Activated T-cell treated with anti-CD3 and anti-CD28 coated beads, Interleukin-2, amount 50 U/mL, for 24 hours (primary cell): ENCODE data around the gene AP1M1.
A peak's percentile ranks its signal among the peaks of the same experiment; 100 is the strongest.

Experiments used
- DNase-seq: peaks from one replicate; pipeline ENCODE4 v3.0.0-alpha.2; 2020
- H3K27ac Mint-ChIP-seq: 2 replicates; pipeline ENCODE4 v1.8.0; 2020; ENCODE audit warnings: mild to moderate bottlenecking, mixed read lengths
- H3K27me3 Mint-ChIP-seq: 2 replicates; pipeline ENCODE4 v1.8.0; 2020; ENCODE audit warnings: mixed read lengths
- H3K36me3 Mint-ChIP-seq: 2 replicates; pipeline ENCODE4 v1.8.0; 2020; ENCODE audit warnings: low read depth, mixed read lengths
- H3K4me1 Mint-ChIP-seq: 2 replicates; pipeline ENCODE4 v1.8.0; 2020; ENCODE audit warnings: low read depth, mixed read lengths
- H3K4me3 Mint-ChIP-seq: 2 replicates; pipeline ENCODE4 v1.8.0; 2020; ENCODE audit warnings: mild to moderate bottlenecking, moderate library complexity, mixed read lengths
- H3K9me3 Mint-ChIP-seq: 2 replicates; pipeline ENCODE4 v1.8.0; 2020; ENCODE audit warnings: mixed read lengths

Gene AP1M1

DNA sequence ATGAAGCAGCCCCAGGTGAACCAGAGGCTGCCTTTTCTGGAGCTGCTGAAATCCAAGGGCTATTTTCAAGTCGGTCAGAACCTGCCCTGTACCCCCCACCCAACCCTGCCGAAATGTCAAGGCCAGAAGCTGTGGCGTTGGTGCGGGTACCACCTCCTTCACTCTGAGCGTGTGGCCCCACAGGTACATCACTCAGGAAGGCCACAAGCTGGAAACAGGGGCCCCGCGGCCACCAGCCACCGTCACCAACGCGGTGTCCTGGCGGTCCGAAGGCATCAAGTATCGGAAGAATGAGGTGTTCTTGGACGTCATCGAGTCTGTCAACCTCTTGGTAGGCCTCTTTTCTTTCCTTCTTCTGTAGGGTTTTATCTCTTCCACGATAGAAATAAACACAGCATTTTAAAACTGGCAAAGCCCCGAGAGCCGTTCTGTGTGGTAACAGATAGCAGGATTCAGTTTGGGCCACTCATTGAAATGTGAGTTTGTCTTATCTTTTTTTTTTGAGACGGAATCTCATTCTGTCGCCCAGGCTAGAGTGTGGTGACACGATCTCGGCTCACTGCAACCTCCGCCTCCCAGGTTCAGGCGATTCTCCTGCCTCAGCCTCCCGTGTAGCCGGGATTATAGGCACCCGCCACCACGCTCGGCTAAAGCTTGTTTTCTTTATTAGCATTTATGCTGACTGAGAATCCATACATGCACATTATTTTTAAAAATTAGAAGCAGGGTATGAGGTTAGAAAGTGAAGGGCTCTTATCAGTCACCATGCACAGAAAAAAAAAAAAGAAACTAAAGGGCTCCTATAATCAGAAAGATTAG lies 11.3 kb downstream of the AP1M1 start:
- Mint-ChIP-seq H3K27ac (peak overlapping the region; percentile 88), H3K9me3 (peaks cover 6% of the 10 kb centered on the region), H3K36me3 (peaks cover 91% of the 10 kb centered on the region), H3K4me1 (peaks cover 69% of the 10 kb centered on the region), H3K4me3 (no peak overlapping the region), H3K27me3 (no peaks in the 10 kb centered on the region)
- DNase-seq, result no peak

DNA sequence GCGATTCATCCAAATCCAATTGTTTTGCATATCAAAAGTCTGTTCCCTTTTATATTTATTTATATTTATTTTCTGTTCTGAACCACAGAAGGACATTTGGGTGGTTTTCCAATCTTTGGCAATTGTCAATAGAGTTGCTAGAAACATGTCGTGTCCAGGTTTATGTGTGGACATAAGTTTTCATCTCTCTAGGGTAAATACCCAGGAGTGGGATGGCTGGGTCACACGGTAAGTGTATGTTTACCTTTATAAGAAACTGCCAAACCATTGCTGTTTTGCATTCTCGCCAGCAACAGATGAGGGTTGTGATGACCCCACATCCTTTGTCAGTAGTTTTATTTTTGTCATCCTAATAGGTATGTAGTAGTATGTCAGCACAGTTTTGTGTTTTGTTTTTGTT lies 12.5 kb downstream of the AP1M1 start:
- no peaks in the 10 kb centered on the region for H3K27me3 Mint-ChIP-seq
- peaks cover 6% of the 10 kb centered on the region for H3K9me3 Mint-ChIP-seq
- peaks cover 74% of the 10 kb centered on the region for H3K4me1 Mint-ChIP-seq
- no peak overlapping the region for H3K4me3 Mint-ChIP-seq
- DNase-seq, result no peak
- no peak overlapping the region for H3K27ac Mint-ChIP-seq
- H3K36me3 Mint-ChIP-seq, result peaks cover 89% of the 10 kb centered on the region

DNA sequence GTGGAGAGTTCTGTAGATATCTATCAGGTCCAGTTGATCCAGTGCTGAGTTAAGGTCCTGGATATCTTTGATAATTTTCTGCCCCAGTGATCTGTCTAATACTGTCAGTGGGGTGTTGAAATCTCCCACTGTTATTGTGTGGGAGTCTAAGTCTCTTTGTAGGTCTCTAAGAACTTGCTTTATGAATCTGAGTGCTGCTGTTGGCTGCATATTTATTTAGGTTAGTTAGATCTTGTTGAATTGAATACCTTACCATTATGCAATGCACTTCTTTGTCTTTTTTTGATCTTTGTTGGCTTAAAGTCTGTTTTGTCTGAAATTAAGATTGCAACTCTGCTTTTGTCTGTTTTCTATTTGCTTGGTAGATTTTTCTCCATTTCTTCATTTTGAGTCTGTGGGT lies 15.4 kb downstream of the AP1M1 start:
- no peak overlapping the region for H3K4me3 Mint-ChIP-seq

DNA sequence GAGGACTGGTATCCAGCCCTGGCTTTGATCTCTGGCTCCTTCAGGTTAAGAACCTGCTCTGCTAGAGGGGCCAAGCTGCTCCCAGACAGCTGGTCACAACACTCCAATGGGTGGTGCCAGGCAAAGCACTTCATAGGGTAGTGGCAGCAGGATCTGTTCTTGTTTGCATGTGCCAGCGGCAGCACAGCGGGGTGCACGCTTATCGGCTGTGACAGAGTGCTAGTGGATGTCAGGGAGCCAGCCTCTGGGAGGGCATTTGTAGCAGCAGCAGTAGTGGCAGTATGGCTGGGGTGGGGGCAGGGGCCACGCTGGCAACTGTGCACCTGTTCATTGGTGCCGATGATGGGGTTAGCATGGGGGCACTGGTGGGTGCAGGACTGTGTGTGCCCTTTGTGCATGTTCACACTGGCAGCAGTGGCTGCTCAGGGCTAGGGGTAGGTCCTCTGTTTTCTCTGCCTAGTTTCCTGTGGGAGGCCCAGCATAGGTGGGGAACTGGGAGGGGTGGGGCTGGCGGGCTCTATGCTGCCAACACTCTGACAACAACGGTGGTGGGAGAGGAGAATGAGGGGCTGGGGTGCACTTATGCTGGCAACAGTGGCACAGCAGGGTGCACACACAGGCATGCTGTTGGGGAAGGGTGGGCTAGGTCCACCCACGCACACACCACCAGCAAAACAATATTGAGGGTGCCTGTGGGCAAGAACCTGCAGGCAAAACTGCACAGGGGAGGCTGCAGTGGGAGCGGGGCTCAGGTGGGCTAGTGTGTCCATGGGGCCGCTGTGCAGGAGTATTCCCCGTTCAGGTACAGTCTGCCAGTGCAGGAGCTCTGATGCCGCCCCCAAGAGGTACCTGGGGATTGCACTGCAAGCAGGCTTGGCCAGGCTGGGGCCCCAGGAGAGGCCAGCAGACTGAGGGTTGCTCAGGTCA lies 19.3 kb downstream of the AP1M1 start:
- DNase-seq, result no peak
- H3K4me1 Mint-ChIP-seq, result peaks cover 58% of the 10 kb centered on the region
- no peaks in the 10 kb centered on the region for H3K27me3 Mint-ChIP-seq
- peak overlapping the region; percentile 21 for H3K4me3 Mint-ChIP-seq
- H3K27ac Mint-ChIP-seq, result peak overlapping the region; percentile 71
- peaks cover 93% of the 10 kb centered on the region for H3K36me3 Mint-ChIP-seq
- peaks cover 16% of the 10 kb centered on the region for H3K9me3 Mint-ChIP-seq

More for the DNA sequence above, 15.4 kb downstream of the AP1M1 start:
- Mint-ChIP-seq H3K4me1 (peaks cover 80% of the 10 kb centered on the region), H3K27ac (peak overlapping the region; percentile 26), H3K9me3 (peaks cover 6% of the 10 kb centered on the region), H3K27me3 (no peaks in the 10 kb centered on the region), H3K36me3 (peaks cover 93% of the 10 kb centered on the region)
- DNase-seq, result no peak

DNA sequence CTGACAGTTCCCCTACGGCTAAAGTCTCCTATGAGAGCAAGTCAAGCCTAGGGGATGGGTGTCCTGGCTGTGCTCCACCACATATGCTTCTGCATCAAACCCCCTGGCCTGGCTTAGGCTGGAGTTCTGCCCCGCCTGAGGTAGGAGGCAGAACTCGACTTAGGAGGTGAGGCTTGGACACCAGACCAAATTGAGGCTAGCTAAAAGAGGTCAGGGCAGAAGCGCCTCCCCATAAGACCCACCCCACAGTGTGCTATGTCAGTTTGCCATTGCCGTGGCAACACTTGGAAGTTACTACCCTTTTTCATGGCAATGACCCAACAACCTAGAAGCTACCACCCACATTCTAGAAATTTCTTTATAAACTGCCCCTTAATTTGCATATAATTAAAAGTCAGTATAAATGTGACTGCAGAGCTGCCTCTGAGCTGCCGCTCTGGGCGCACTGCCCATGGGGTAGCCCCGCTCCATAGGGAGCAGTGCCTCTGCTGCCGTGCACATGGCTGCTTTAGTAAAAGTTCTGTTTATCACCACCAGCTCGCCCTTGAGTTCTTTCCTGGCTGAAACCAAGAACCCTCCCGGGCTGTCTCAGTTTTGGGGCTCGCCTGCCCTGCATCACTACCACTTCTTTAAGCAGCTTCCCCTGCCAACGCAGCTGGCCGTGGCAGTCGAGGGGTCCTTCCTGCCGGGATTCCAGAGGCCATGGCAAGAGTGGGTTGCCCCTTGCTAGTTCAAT lies 20.2 kb downstream of the AP1M1 start:
- Mint-ChIP-seq H3K4me3 (no peak overlapping the region), H3K27ac (peak overlapping the region; percentile 71), H3K9me3 (peaks cover 15% of the 10 kb centered on the region), H3K27me3 (no peaks in the 10 kb centered on the region), H3K36me3 (peaks cover 91% of the 10 kb centered on the region), H3K4me1 (peaks cover 49% of the 10 kb centered on the region)
- no peak for DNase-seq

DNA sequence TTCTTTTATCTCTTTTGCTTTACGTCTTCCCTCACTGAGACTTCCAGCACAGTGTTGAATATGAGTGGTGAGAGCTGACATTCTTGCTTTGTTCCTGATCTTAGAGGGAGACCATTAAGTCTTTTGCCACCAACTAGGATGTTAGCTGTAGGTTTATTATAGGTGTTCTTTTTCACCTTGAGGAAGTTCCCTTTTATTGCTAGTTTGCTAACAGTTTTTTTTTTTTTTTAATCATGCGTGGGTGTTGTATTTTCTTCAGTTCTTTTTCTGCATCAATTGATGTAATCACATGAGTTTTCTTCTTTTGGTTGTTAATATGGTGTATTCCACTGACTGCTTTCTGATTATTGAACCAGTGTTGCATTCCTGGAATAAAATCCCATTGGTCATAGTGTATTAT lies 21.1 kb downstream of the AP1M1 start:
- no peaks in the 10 kb centered on the region for H3K27me3 Mint-ChIP-seq
- H3K9me3 Mint-ChIP-seq, result peaks cover 15% of the 10 kb centered on the region
- H3K36me3 Mint-ChIP-seq, result peaks cover 92% of the 10 kb centered on the region
- H3K27ac Mint-ChIP-seq, result peak overlapping the region; percentile 71
- no peak for DNase-seq
- no peak overlapping the region for H3K4me3 Mint-ChIP-seq
- peaks cover 44% of the 10 kb centered on the region for H3K4me1 Mint-ChIP-seq

DNA sequence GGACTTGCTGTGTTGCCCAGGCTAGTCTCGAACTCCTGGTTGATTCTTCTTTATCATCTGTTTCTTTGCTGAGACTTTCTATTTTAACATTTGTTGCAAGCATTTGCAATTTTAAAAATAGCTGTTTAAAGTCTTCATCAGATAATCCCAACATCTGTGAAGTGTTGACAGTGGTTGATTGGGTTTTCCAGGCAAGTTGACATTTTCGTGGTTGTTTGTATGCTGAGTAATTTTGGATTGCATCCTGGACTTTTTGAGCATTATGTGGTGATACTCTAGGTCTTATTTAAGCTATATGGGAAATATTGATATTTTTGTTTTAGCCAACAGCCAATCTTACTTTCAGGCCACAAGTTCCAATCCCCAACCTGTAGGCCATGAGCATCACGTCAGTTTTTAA lies 25.1 kb downstream of the AP1M1 start:
- no peaks in the 10 kb centered on the region for H3K27me3 Mint-ChIP-seq
- H3K9me3 Mint-ChIP-seq, result peaks cover 15% of the 10 kb centered on the region
- peaks cover 91% of the 10 kb centered on the region for H3K36me3 Mint-ChIP-seq
- no peak overlapping the region for H3K4me3 Mint-ChIP-seq
- no peak for DNase-seq
- H3K4me1 Mint-ChIP-seq, result peaks cover 15% of the 10 kb centered on the region
- H3K27ac Mint-ChIP-seq, result no peak overlapping the region

DNA sequence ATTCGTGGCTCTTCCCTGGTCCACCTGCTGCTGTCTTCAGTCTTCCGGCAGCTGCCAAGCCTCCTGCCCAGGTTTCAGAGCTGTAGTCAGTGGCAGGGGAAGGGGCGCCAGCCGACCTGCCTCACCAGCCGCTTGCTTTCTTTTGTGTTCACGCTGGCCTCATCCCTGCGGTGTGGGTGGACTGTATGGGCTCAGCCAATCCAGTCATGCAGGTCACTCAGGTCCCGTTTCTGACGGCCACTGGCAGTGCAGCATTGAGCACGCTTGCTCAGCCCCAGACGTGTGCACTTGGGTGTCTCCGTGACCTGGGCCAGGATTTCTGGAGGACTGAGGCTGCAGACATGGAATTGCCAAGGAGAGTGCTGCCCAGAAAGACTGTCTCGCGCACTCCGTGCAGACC lies 26.0 kb downstream of the AP1M1 start:
- H3K4me3 Mint-ChIP-seq, result no peak overlapping the region
- no peak for DNase-seq
- no peaks in the 10 kb centered on the region for H3K27me3 Mint-ChIP-seq
- H3K4me1 Mint-ChIP-seq, result peaks cover 6% of the 10 kb centered on the region
- H3K27ac Mint-ChIP-seq, result no peak overlapping the region
- peaks cover 15% of the 10 kb centered on the region for H3K9me3 Mint-ChIP-seq
- peaks cover 91% of the 10 kb centered on the region for H3K36me3 Mint-ChIP-seq

DNA sequence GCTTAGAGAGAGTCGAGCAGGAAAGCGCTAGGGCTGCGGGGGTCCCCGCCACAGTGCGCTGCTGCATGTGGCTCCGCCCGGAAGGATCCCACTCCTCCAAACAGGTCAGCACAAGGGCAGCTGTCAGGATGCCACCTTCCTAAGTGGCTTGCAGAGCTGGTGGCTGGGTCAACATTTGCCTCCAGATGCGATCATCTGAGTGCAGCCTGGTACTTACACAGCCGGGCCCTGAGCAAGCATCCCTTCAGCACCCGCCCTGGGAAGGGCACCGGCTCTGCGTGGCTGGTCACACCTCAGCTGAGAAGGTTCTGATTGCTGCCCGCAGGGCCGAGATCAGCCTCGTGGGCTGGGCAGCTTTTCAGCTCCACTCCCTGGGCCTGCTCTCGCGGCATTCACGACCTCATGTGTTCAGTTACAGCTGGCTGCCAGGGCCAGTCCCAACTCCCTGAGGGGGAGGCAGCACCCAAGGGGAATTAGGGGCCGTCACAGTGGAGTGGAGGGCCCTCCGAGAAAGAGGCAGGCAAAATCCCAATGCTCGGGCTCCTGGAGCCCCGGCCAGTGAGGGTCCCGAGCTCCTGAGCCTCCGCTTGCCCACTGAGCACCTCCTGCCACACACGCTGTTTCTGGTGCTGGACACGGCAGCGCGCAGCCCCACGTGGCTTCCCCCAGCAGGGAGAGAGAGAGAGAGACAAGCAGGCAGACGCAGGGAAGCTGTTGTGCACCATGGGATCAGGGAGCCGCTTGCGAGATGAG lies 26.8 kb downstream of the AP1M1 start:
- Mint-ChIP-seq H3K27me3 (no peaks in the 10 kb centered on the region), H3K4me3 (no peak overlapping the region), H3K36me3 (peaks cover 91% of the 10 kb centered on the region), H3K9me3 (peaks cover 12% of the 10 kb centered on the region), H3K4me1 (peaks cover 2% of the 10 kb centered on the region), H3K27ac (no peak overlapping the region)
- DNase-seq, result no peak

DNA sequence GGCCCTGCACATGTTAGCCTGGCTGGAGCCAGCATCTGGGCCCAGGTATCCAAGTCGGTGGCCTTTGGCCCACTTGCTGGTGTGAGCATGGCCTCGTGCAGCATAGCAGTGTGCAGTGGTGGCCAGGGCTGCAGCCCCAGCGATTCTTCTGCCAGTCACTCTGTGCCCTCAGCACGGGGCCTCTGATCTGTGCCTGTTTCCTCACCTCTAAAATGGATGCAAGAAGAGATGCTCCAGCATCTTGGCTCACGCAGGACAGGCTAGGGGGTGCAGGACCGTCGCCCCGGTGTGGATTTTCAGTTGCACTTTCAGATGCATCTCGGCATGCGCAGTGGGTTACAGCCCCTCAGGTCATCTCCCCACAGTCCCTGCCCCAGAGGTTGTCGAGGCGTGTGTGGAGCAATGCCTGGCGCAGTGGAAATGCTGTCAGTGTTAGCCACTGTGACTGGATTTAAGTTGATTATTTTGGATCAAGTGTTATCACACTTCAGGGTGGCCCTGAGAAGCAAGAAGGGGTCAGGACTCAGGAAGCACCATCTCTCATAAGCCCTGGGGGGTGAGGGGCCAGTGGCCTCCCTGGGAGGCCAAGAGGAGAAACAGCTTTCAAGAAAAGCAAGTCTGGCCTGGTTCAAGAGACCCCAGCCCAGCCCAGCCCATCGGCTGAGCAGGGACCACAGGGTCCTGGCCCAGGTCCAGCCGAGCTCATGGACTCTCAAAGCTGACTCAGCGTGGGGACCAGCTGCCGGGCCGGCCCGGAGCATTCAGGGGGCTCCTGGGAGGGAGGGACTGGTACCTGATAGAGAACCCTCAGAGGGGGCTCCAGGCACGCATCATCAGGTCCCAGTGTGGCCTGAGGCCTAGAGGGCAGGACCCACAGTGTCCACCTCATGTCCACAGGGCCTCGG lies 27.8 kb downstream of the AP1M1 start:
- H3K4me3 Mint-ChIP-seq, result no peak overlapping the region
- H3K4me1 Mint-ChIP-seq, result peaks cover 2% of the 10 kb centered on the region
- peaks cover 8% of the 10 kb centered on the region for H3K9me3 Mint-ChIP-seq
- DNase-seq, result no peak
- peaks cover 91% of the 10 kb centered on the region for H3K36me3 Mint-ChIP-seq
- no peaks in the 10 kb centered on the region for H3K27me3 Mint-ChIP-seq
- H3K27ac Mint-ChIP-seq, result peak overlapping the region; percentile 47

DNA sequence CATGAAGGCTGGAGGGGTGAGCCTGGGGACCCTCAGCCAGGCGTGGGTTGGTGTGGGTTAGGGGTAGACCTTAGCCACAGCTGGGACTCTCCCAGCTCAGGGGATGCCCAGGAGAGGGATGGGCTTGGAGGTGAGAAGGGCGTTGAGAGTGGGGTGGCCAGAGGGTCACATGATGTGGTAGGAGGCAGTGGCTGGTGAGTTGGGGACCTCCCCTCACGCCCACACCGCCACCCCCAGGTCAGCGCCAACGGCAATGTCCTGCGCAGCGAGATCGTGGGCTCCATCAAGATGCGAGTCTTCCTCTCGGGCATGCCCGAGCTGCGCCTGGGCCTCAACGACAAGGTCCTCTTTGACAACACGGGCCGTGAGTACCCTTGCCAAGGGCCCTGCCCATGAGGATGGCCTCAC lies 28.5 kb downstream of the AP1M1 start:
- H3K4me3 Mint-ChIP-seq, result no peak overlapping the region
- peaks cover 88% of the 10 kb centered on the region for H3K36me3 Mint-ChIP-seq
- H3K9me3 Mint-ChIP-seq, result peaks cover 3% of the 10 kb centered on the region
- DNase-seq, result no peak
- H3K27ac Mint-ChIP-seq, result peak overlapping the region; percentile 47
- no peaks in the 10 kb centered on the region for H3K27me3 Mint-ChIP-seq
- peaks cover 2% of the 10 kb centered on the region for H3K4me1 Mint-ChIP-seq

DNA sequence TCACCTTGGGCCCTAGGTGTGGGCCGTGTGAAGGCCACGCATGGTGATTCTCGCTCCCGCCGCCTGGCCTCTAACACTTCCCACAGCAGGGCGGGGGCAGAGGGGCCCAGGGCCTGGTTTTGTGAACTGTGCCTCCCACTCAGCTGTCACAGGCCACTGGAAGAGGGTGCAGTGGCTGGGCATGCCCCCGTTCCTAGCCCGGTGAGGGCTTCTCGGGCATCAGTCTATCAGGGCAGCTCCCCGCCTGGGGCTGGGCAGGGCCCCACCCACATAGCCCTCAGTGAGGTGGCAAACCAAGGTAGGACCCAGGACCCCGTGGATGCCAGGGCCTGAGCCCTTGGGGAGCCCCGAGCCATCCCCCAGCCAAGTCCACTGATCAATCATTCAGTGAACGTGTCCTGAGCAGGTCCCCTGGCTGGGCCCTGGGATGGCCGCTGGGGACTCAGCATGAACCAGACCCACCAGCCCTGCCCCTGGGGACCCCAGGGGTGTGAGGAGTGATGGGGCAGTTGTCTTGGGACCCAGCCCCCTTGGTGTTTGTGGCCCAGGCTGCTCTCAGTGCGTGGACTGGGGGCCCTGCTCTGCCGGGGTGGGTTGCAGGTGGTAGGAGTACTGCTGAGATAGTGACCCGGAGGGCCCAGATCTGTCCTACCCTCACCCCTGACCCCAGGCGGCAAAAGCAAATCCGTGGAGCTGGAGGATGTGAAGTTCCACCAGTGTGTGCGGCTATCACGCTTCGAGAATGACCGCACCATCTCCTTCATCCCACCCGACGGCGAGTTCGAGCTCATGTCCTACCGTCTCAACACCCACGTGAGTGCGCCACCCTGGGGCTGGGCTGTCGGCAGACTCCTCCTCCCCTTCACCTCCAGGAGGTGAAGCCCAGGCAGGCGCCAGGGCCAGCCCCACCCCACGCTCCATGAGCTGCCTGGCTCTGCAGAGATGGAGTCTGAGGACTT lies 29.4 kb downstream of the AP1M1 start:
- Mint-ChIP-seq H3K36me3 (peaks cover 89% of the 10 kb centered on the region), H3K9me3 (no peaks in the 10 kb centered on the region), H3K27me3 (no peaks in the 10 kb centered on the region), H3K4me1 (peaks cover 2% of the 10 kb centered on the region), H3K4me3 (no peak overlapping the region), H3K27ac (no peak overlapping the region)
- DNase-seq, result no peak
